Ascending aorta (tissue), 2 donors: ENCODE results near the gene MOCS1. TPM values are rescaled to one million over a fixed set of nuclear protein-coding genes. Genes with fewer than 3 reads are reported as not detected.

ENCODE experiments used
- DNase-seq, 2 donors: peaks; one replicate each; pipeline ENCODE4 v3.0.0-alpha.2; 2019; ENCODE audit warnings: low spot score in 2 of 2
- H3K27ac ChIP-seq, 2 donors: fragments of 200-600 bp; sonication (generic); one replicate each; pipeline ENCODE4 v1.5.1; 2016 to 2017; ENCODE audit warnings: mild to moderate bottlenecking in 1 of 2
- H3K27me3 ChIP-seq: fragments of 200-600 bp; sonication (generic); one replicate; pipeline ENCODE4 v1.5.1; 2017
- H3K36me3 ChIP-seq, 2 donors: fragments of 200-600 bp; sonication (generic); one replicate each; pipeline ENCODE4 v1.5.1; 2016
- H3K4me1 ChIP-seq, 2 donors: fragments of 200-600 bp; sonication (generic); one replicate each; pipeline ENCODE4 v1.5.1; 2016 to 2017; ENCODE audit warnings: mild to moderate bottlenecking in 1 of 2
- H3K4me3 ChIP-seq, 2 donors: fragments of 200-600 bp; sonication (generic); one replicate each; pipeline ENCODE4 v1.5.1; 2016 to 2017; ENCODE audit warnings: mild to moderate bottlenecking in 1 of 2
- H3K9me3 ChIP-seq, 2 donors: fragments of 200-600 bp; sonication (generic); one replicate each; pipeline ENCODE4 v1.5.1; 2016
- CTCF ChIP-seq, 3 experiments: fragments of 200-600 bp in 2 of 3; fragments of 450-650 bp in 1 of 3; sonication (generic) in 2 of 3; IDR thresholded peaks; one replicate each; pipeline ENCODE4 v1.5.1; 2016 to 2019; ENCODE audit warnings: antibody characterized with exemption in 3 of 3, mild to moderate bottlenecking in 1 of 3, moderate library complexity in 1 of 3
- intact Hi-C: fragments of 100-400 bp; cut with DNase I; formaldehyde crosslinking; loops from one replicate; pipeline ENCODE4 v1.15.1; 2023
- total RNA-seq: library from RNA; depleted of rRNA; stranded (reverse); fragments of >200 nt; gene quantifications from one replicate; pipeline ENCODE4 v1.1.0, GENCODE V29; 2016

MOCS1 gene
- total RNA-seq, 1 donor from 2014 or later, result 45.4 TPM

DNA sequence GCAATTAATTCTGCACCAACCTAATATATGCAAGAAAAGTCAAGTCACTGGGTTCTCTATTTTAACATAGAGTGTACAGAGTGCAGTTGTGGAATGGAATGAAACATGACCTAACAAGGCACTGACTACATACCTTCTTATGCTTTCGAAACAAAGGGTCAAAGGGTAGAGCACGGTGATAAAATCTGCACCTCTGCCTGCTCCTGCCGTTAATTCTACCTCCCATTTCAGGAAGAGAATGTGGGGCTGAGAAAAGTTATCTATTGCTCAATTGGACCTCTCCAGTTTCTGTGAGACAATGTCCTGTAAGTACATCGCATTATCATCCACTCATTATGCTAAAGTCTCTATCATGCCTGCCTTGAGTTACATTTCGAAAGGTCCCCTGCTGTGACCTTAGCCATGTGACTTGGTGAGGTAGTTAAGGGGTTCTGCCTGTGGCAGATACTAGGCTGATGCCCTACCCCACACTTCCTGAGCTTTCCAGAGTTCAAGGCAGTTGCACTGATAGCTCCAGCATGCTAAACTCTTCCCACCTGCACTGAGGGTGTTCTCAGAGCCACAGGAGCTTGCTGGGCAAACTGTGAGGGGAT lies 14.0 kb upstream of the MOCS1 start:
- TF ChIP-seq CTCF (IDR thresholded peaks at IDR 0.05), result no peak
- intact Hi-C loops, result no loop called here
- no peak for DNase-seq
- Histone ChIP-seq H3K4me1 (peaks cover 0 to 12% of the 10 kb centered on the region in 2 donors), H3K36me3 (no peaks in the 10 kb centered on the region), H3K4me3 (no peak overlapping the region), H3K27me3 (no peaks in the 10 kb centered on the region), H3K9me3 (no peaks in the 10 kb centered on the region), H3K27ac (no peak overlapping the region)

DNA sequence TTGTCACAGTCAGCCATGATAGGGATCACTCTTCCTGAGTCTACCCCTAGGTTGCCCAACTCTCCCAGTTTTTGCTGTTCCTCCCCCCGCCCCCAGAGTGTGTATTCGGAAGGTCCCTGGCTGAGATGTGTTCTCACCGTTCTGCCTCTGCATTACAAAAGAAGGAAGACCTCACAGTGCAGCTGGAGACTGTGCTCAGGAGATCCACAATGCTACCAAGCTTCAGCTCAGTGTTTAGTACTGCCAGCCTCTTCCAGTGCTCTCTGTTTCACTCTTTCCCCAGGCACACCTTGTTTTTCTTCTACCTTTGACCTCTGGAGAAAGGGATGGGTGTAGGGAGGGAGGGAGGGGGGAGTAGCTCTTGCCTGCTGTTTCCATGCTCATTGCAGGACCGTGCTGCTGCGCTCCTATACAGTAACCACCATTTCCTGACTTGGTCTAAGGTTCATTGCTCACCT lies 13.4 kb upstream of the MOCS1 start:
- Histone ChIP-seq H3K4me1 (peaks cover 0 to 12% of the 10 kb centered on the region in 2 donors), H3K9me3 (no peaks in the 10 kb centered on the region), H3K27ac (no peak overlapping the region), H3K27me3 (no peaks in the 10 kb centered on the region), H3K4me3 (no peak overlapping the region), H3K36me3 (no peaks in the 10 kb centered on the region)
- DNase-seq, result no peak
- TF ChIP-seq CTCF (IDR thresholded peaks at IDR 0.05), result no peak
- intact Hi-C loops, result no loop called here

- H3K27me3 ChIP-seq, result no peaks in the 10 kb centered on the region
- intact Hi-C loops, result no loop called here
- H3K27ac ChIP-seq, result no peak overlapping the region
- H3K9me3 ChIP-seq, result no peaks in the 10 kb centered on the region
- H3K36me3 ChIP-seq, result no peaks in the 10 kb centered on the region
- DNase-seq, result no peak
- H3K4me3 ChIP-seq, result no peak overlapping the region
- TF ChIP-seq CTCF (IDR thresholded peaks at IDR 0.05), result no peak
- peaks cover 0 to 2% of the 10 kb centered on the region in 2 donors for H3K4me1 ChIP-seq
These were observed 11.4 kb upstream of the MOCS1 start for GRCh38 chr6:39945626-39946025.

GRCh38 chr6:39942903-39943580 lies 8.8 kb upstream of the MOCS1 start:
- Histone ChIP-seq H3K9me3 (no peaks in the 10 kb centered on the region), H3K4me3 (no peak overlapping the region), H3K36me3 (no peaks in the 10 kb centered on the region), H3K27ac (no peak overlapping the region), H3K27me3 (no peaks in the 10 kb centered on the region), H3K4me1 (peaks cover 0 to 2% of the 10 kb centered on the region in 2 donors)
- no peak for DNase-seq
- intact Hi-C loops, result no loop called here
- TF ChIP-seq CTCF (IDR thresholded peaks at IDR 0.05), result no peak

- no peak overlapping the region for H3K27ac ChIP-seq
- peaks cover 0 to 2% of the 10 kb centered on the region in 2 donors for H3K4me1 ChIP-seq
- no peak for DNase-seq
- no peaks in the 10 kb centered on the region for H3K9me3 ChIP-seq
- no peak overlapping the region for H3K4me3 ChIP-seq
- intact Hi-C loops, result no loop called here
- TF ChIP-seq CTCF (IDR thresholded peaks at IDR 0.05), result no peak
- no peaks in the 10 kb centered on the region for H3K27me3 ChIP-seq
- H3K36me3 ChIP-seq, result no peaks in the 10 kb centered on the region
These were observed 7.6 kb upstream of the MOCS1 start for GRCh38 chr6:39941820-39942219.
